ENCODE data around the gene KCNG4. TPM values are rescaled to one million over a fixed set of nuclear protein-coding genes. Genes with fewer than 3 reads are reported as not detected.

The KCNG4 gene
- total RNA-seq, 1 experiment from 2014 or later: not detected

DNA sequence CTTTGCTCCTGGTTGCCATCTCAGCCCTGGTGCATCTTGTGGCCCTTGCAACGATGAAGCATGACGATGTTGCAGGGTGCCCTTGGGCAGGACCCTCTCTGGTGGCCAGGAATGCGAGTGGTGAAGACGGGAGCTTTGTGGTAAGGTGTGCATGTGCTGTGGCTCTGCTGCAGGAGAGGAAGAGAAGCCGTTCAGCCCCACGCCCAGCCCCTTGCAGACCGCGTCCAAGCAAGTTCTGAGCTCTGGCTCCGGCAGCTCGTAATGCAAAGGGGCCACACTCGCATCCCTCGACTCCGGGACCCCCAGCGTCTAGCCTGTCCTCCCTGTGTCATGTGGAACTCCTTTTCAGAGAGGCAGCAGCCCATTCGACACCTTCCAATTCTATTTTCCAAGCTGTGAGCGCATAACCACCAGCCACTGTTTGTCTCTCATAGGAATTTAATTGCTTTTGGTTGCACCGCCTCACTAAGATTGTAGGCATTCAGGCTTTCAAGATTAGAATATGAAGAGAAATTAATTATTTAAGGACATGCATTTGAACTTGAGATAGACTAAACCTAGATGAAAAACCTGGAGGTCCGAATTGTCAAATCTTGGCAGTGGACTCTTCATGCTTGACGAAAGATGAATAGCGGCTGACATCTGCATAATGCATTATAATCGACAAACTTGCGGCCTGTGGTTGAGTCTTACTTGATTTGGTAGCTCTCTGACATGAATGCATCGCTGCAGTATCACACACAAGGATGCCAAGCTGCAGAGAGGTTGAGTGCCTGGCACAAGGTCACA is 21.1 kb upstream of the KCNG4 start:
- Histone ChIP-seq H3K27ac (ENCODE audit: low read depth, low read length) (no peak overlapping the region), H3K4me2 (ENCODE audit: low read length) (no peak overlapping the region), H3K9ac (ENCODE audit: low read length) (no peak overlapping the region), H3K9me3 (ENCODE audit: control insufficient read depth in 1 of 2, insufficient read depth in 1 of 2, low read depth in 1 of 2, low read length in 2 of 2) (no peaks in the 10 kb centered on the region), H3K9me2 (ENCODE audit: insufficient read depth) (no peaks in the 10 kb centered on the region), H3K4me3 (replicated peaks in 1 of 2; ENCODE audit: low read depth in 1 of 2, low read length in 2 of 2) (no peak overlapping the region), H3K79me2 (ENCODE audit: insufficient read depth, low read length) (no peaks in the 10 kb centered on the region), H3K27me3 (ENCODE audit: insufficient read depth, low read length) (peaks cover 9% of the 10 kb centered on the region; the same call in 1 of the 2 replicates), H4K20me1 (ENCODE audit: insufficient read depth) (no peaks in the 10 kb centered on the region), H3K36me3 (ENCODE audit: control insufficient read depth in 1 of 2, insufficient read depth in 2 of 2, low read length in 2 of 2) (no peaks in the 10 kb centered on the region), H3K4me1 (ENCODE audit: control insufficient read depth in 1 of 2, insufficient read depth in 2 of 2, low read length in 2 of 2) (no peaks in the 10 kb centered on the region), H2AFZ (ENCODE audit: low read depth, low read length, poor library complexity, severe bottlenecking) (no peak overlapping the region)
- DNase-seq (ENCODE audit: low read depth, low spot score) (no peak), ATAC-seq (no peak)
- CTCF ChIA-PET: interaction anchor here (1.5 kb wide), 1 partner anchor 16 kb away, joined by 4 read pairs; no protein-coding TSS in a partner anchor
- POLR2A ChIA-PET: no interaction called here
- no TSS peak for BruUV-seq (replicated peaks)
- intact Hi-C loops (cut with micrococcal nuclease): no loop called here
- TF ChIP-seq, protein P1, sequence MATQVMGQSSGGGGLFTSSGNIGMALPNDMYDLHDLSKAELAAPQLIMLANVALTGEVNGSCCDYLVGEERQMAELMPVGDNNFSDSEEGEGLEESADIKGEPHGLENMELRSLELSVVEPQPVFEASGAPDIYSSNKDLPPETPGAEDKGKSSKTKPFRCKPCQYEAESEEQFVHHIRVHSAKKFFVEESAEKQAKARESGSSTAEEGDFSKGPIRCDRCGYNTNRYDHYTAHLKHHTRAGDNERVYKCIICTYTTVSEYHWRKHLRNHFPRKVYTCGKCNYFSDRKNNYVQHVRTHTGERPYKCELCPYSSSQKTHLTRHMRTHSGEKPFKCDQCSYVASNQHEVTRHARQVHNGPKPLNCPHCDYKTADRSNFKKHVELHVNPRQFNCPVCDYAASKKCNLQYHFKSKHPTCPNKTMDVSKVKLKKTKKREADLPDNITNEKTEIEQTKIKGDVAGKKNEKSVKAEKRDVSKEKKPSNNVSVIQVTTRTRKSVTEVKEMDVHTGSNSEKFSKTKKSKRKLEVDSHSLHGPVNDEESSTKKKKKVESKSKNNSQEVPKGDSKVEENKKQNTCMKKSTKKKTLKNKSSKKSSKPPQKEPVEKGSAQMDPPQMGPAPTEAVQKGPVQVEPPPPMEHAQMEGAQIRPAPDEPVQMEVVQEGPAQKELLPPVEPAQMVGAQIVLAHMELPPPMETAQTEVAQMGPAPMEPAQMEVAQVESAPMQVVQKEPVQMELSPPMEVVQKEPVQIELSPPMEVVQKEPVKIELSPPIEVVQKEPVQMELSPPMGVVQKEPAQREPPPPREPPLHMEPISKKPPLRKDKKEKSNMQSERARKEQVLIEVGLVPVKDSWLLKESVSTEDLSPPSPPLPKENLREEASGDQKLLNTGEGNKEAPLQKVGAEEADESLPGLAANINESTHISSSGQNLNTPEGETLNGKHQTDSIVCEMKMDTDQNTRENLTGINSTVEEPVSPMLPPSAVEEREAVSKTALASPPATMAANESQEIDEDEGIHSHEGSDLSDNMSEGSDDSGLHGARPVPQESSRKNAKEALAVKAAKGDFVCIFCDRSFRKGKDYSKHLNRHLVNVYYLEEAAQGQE (IDR thresholded peaks at IDR 0.05; ENCODE audit: low read depth): no peak
- TF ChIP-seq TCF7L2 (IDR thresholded peaks at IDR 0.05; ENCODE audit: borderline replicate concordance, extremely low read depth, insufficient read depth, insufficient read length) (no peak), CEBPB (IDR thresholded peaks at IDR 0.05; ENCODE audit: low read depth) (no peak)
- TF ChIP-seq, protein P2, sequence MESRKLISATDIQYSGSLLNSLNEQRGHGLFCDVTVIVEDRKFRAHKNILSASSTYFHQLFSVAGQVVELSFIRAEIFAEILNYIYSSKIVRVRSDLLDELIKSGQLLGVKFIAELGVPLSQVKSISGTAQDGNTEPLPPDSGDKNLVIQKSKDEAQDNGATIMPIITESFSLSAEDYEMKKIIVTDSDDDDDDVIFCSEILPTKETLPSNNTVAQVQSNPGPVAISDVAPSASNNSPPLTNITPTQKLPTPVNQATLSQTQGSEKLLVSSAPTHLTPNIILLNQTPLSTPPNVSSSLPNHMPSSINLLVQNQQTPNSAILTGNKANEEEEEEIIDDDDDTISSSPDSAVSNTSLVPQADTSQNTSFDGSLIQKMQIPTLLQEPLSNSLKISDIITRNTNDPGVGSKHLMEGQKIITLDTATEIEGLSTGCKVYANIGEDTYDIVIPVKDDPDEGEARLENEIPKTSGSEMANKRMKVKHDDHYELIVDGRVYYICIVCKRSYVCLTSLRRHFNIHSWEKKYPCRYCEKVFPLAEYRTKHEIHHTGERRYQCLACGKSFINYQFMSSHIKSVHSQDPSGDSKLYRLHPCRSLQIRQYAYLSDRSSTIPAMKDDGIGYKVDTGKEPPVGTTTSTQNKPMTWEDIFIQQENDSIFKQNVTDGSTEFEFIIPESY (IDR thresholded peaks at IDR 0.05; ENCODE audit: extremely low read depth, insufficient replicate concordance, low read length): no peak
- RAD21 ChIA-PET (ENCODE audit: low non-redundant PET in 1 of 2, low total read pairs in 2 of 2, uncharacterized antibody in 2 of 2, unreplicated experiment in 2 of 2): no interaction called here

Data from HCT116 (cell line).